Astrocyte of the cerebellum (primary cell): Measurements from ENCODE around the gene GRK3.

Experiments
- DNase-seq: peaks from one replicate; pipeline ENCODE4 v3.0.0-alpha.2; 2011; ENCODE audit warnings: low read depth
- H3K4me3 ChIP-seq: 2 replicates; pipeline ENCODE4 v1.5.1; 2011; ENCODE audit warnings: mild to moderate bottlenecking, low read depth, low read length, moderate library complexity
- in situ Hi-C: cut with HindIII; loops from 2 replicates; pipeline ENCODE4 v1.10.0; 2017; ENCODE audit warnings: low sequenced_read_pairs
- TF ChIP-seq, protein P1 (sequence below): IDR thresholded peaks from 2 replicates; pipeline ENCODE4 v1.5.1; 2012; ENCODE audit warnings: low read length, low read depth, moderate library complexity, mild to moderate bottlenecking; ENCODE audit errors: missing control alignments

GRK3 gene

GRCh38 chr22:25742918-25743708, 178.6 kb downstream of the GRK3 start:
- in situ Hi-C loops: no loop called here
- no peak for DNase-seq
- TF ChIP-seq, protein P1, sequence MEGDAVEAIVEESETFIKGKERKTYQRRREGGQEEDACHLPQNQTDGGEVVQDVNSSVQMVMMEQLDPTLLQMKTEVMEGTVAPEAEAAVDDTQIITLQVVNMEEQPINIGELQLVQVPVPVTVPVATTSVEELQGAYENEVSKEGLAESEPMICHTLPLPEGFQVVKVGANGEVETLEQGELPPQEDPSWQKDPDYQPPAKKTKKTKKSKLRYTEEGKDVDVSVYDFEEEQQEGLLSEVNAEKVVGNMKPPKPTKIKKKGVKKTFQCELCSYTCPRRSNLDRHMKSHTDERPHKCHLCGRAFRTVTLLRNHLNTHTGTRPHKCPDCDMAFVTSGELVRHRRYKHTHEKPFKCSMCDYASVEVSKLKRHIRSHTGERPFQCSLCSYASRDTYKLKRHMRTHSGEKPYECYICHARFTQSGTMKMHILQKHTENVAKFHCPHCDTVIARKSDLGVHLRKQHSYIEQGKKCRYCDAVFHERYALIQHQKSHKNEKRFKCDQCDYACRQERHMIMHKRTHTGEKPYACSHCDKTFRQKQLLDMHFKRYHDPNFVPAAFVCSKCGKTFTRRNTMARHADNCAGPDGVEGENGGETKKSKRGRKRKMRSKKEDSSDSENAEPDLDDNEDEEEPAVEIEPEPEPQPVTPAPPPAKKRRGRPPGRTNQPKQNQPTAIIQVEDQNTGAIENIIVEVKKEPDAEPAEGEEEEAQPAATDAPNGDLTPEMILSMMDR: no peak
- H3K4me3 ChIP-seq: no peak overlapping the region

GRCh38 chr22:25744694-25745093, 180.2 kb downstream of the GRK3 start:
- no peak overlapping the region for H3K4me3 ChIP-seq
- in situ Hi-C loops: no loop called here
- DNase-seq: no peak
- TF ChIP-seq, protein P1: no peak

DNA sequence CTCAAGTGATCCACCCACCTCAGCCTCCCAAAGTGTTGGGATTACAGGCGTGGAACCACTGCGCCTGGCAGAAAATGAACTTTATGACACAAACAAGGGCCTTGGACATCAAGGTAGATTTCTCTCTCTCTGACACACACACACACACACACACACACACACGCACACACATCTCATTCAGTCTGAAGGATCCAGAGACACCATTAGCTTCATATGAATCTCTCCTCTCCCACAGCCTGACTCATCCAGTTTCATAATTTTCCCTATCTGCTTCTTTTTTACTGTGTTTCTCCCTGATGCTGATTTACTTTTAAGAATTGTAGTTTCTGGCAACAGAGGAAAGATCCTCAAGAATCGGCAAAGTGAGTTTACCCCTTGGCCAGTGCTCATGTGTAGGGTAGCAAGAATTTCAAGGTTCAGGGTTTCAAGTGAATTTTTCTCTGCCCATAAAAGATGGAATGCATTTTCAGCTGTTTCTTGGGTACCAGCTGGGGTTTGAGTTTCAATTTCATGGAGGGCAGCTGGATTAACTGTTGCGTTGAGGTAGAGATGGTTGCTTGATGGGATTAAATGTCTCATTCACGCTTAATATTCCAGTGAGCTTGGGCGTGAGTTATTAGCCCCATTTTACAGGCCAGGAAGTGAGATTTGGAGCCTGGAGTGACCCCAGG, 181.0 kb downstream of the GRK3 start:
- TF ChIP-seq, protein P1: no peak
- in situ Hi-C loops: no loop called here
- no peak for DNase-seq
- no peak overlapping the region for H3K4me3 ChIP-seq

DNA sequence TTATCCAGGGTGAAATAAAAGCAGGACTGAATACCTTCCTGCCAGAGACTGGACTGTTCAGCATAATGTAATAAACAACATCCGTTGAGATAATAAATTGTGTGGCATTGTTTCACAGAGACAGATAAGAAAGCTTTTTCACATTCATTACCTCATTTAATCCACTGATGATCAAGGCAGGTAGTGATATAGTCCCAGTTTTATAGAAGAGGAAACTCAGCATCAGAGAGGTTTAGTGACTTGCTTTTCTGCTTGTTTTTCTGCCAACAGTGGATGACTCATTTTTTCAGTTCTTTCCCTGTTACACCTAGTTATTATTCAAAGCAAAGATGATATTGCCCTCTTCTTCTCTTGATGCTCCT, 181.5 kb downstream of the GRK3 start:
- in situ Hi-C loops: no loop called here
- H3K4me3 ChIP-seq: no peak overlapping the region
- DNase-seq: peak; percentile 20
- TF ChIP-seq, protein P1: no peak

GRCh38 chr22:25747245-25747944, 182.9 kb downstream of the GRK3 start:
- DNase-seq: peak; percentile 76
- TF ChIP-seq, protein P1: no peak
- no peak overlapping the region for H3K4me3 ChIP-seq
- in situ Hi-C loops: no loop called here

GRCh38 chr22:25748140-25748539, 183.7 kb downstream of the GRK3 start:
- no peak for DNase-seq
- no peak overlapping the region for H3K4me3 ChIP-seq
- TF ChIP-seq, protein P1: no peak
- in situ Hi-C loops: no loop called here
